ENCODE results near the gene QPRT. TPM values are rescaled to one million over a fixed set of nuclear protein-coding genes. Genes with fewer than 3 reads are reported as not detected.

The QPRT gene
- total and polyA plus RNA-seq, 2 of the 13 experiments (the other 11 are each of a cell fraction or from before 2014, with no cell fraction given) = 130 to 218 TPM

DNA sequence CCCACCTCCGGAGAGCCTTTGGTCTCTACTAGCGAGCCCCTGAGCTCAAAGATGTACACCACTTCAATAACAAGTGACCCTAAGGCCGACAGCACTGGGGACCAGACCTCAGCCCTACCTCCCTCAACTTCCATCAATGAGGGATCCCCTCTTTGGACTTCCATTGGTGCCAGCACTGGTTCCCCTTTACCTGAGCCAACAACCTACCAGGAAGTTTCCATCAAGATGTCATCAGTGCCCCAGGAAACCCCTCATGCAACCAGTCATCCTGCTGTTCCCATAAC, 15.2 kb upstream of the QPRT start (continued):
- TF ChIP-seq, protein P1, sequence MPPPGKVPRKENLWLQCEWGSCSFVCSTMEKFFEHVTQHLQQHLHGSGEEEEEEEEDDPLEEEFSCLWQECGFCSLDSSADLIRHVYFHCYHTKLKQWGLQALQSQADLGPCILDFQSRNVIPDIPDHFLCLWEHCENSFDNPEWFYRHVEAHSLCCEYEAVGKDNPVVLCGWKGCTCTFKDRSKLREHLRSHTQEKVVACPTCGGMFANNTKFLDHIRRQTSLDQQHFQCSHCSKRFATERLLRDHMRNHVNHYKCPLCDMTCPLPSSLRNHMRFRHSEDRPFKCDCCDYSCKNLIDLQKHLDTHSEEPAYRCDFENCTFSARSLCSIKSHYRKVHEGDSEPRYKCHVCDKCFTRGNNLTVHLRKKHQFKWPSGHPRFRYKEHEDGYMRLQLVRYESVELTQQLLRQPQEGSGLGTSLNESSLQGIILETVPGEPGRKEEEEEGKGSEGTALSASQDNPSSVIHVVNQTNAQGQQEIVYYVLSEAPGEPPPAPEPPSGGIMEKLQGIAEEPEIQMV (CRISPR knock-in tag; IDR thresholded peaks at IDR 0.05; ENCODE audit: low read depth) = no peak
- TF ChIP-seq ZNF660 (CRISPR knock-in tag; IDR thresholded peaks at IDR 0.05; ENCODE audit: borderline replicate concordance, low read depth) = no peak
- no peak for TF ChIP-seq IKZF4 (CRISPR knock-in tag; IDR thresholded peaks at IDR 0.05; ENCODE audit: borderline replicate concordance, low read depth, not compliant biosample characterization)
- TF ChIP-seq ZNF382 (CRISPR knock-in tag; IDR thresholded peaks at IDR 0.05; ENCODE audit: borderline replicate concordance) = no peak
- TF ChIP-seq, protein P2, sequence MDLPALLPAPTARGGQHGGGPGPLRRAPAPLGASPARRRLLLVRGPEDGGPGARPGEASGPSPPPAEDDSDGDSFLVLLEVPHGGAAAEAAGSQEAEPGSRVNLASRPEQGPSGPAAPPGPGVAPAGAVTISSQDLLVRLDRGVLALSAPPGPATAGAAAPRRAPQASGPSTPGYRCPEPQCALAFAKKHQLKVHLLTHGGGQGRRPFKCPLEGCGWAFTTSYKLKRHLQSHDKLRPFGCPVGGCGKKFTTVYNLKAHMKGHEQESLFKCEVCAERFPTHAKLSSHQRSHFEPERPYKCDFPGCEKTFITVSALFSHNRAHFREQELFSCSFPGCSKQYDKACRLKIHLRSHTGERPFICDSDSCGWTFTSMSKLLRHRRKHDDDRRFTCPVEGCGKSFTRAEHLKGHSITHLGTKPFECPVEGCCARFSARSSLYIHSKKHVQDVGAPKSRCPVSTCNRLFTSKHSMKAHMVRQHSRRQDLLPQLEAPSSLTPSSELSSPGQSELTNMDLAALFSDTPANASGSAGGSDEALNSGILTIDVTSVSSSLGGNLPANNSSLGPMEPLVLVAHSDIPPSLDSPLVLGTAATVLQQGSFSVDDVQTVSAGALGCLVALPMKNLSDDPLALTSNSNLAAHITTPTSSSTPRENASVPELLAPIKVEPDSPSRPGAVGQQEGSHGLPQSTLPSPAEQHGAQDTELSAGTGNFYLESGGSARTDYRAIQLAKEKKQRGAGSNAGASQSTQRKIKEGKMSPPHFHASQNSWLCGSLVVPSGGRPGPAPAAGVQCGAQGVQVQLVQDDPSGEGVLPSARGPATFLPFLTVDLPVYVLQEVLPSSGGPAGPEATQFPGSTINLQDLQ (CRISPR knock-in tag; IDR thresholded peaks at IDR 0.05) = no peak
- no peak for TF ChIP-seq CBX2 (IDR thresholded peaks at IDR 0.05; ENCODE audit: low read depth, low read length)
- no peak for TF ChIP-seq CBX2 (CRISPR knock-in tag; IDR thresholded peaks at IDR 0.05; ENCODE audit: low read depth)

DNA sequence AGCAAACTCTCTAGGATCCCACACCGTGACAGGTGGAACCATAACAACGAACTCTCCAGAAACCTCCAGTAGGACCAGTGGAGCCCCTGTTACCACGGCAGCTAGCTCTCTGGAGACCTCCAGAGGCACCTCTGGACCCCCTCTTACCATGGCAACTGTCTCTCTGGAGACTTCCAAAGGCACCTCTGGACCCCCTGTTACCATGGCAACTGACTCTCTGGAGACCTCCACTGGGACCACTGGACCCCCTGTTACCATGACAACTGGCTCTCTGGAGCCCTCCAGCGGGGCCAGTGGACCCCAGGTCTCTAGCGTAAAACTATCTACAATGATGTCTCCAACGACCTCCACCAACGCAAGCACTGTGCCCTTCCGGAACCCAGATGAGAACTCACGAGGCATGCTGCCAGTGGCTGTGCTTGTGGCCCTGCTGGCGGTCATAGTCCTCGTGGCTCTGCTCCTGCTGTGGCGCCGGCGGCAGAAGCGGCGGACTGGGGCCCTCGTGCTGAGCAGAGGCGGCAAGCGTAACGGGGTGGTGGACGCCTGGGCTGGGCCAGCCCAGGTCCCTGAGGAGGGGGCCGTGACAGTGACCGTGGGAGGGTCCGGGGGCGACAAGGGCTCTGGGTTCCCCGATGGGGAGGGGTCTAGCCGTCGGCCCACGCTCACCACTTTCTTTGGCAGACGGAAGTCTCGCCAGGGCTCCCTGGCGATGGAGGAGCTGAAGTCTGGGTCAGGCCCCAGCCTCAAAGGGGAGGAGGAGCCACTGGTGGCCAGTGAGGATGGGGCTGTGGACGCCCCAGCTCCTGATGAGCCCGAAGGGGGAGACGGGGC, 14.7 kb upstream of the QPRT start:
- Histone ChIP-seq H3K27me3 (ENCODE audit: control insufficient read depth in 1 of 2, insufficient read depth in 2 of 2, low read length in 2 of 2) (no peaks in the 10 kb centered on the region), H3K9me3 (ENCODE audit: low read length) (no peaks in the 10 kb centered on the region), H3K36me3 (replicated peaks in 1 of 2; ENCODE audit: control insufficient read depth in 1 of 2, insufficient read depth in 2 of 2, low read length in 2 of 2) (no peaks in the 10 kb centered on the region), H3K9ac (ENCODE audit: insufficient read depth, low read depth, low read length) (no peak overlapping the region), H3K79me2 (ENCODE audit: insufficient read depth, low read length) (no peaks in the 10 kb centered on the region), H3K4me3 (replicated peaks in 1 of 3; ENCODE audit: insufficient read depth in 1 of 3, low read depth in 2 of 3, low read length in 3 of 3) (no peak overlapping the region; a peak in 1 of 6 replicates), H4K20me1 (ENCODE audit: insufficient read depth, low read length) (no peaks in the 10 kb centered on the region), H3K4me2 (ENCODE audit: low read depth, low read length) (peak overlapping the region; percentile 25; the same call in 1 of the 2 replicates), H2AFZ (ENCODE audit: low read length) (no peak overlapping the region), H3K4me1 (ENCODE audit: insufficient read depth, low read length) (peaks cover 52% of the 10 kb centered on the region), H3K27ac (ENCODE audit: extremely low read length, insufficient read depth, low read length) (no peak overlapping the region)
- BruUV-seq (replicated peaks) = no TSS peak
- ChIA-PET POLR2A (interaction anchor here (1.2 to 5.2 kb wide), 2 partner anchors 12 to 15 kb away, joined by 3 to 23 read pairs; partner anchors contain the start of gene QPRT), CTCF (ENCODE audit: low intra/inter-chr PET ratio, low total read pairs) (no interaction called here)
- WGBS (ENCODE audit: low lambda C conversion rate) = 66% methylated on average over 19 of the region's 35 CpGs
- intact Hi-C loops (cut with micrococcal nuclease; ENCODE audit: unreplicated experiment) (no loop called here), in situ Hi-C loops (cut with HindIII; ENCODE audit: extremely low pct_ligation_motif_present, low pct_unique_long_range_greater_than_20kb) (no loop called here)
- DNase-seq (ENCODE audit: low spot score) = no peak
- FAIRE-seq = no peak
- peak; percentile 49 for ATAC-seq
- peak; percentile 22; the same call in 1 of the 2 replicates for TF ChIP-seq ZBTB38 (CRISPR knock-in tag; IDR thresholded peaks at IDR 0.05)
- TF ChIP-seq, protein P3, sequence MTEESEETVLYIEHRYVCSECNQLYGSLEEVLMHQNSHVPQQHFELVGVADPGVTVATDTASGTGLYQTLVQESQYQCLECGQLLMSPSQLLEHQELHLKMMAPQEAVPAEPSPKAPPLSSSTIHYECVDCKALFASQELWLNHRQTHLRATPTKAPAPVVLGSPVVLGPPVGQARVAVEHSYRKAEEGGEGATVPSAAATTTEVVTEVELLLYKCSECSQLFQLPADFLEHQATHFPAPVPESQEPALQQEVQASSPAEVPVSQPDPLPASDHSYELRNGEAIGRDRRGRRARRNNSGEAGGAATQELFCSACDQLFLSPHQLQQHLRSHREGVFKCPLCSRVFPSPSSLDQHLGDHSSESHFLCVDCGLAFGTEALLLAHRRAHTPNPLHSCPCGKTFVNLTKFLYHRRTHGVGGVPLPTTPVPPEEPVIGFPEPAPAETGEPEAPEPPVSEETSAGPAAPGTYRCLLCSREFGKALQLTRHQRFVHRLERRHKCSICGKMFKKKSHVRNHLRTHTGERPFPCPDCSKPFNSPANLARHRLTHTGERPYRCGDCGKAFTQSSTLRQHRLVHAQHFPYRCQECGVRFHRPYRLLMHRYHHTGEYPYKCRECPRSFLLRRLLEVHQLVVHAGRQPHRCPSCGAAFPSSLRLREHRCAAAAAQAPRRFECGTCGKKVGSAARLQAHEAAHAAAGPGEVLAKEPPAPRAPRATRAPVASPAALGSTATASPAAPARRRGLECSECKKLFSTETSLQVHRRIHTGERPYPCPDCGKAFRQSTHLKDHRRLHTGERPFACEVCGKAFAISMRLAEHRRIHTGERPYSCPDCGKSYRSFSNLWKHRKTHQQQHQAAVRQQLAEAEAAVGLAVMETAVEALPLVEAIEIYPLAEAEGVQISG (CRISPR knock-in tag; IDR thresholded peaks at IDR 0.05) = 0 out of 2 replicates have a peak, but pooled peaks have one; percentile 12
